ENCODE measurements around the gene ZFAND2B. TPM values are rescaled to one million over a fixed set of nuclear protein-coding genes. Genes with fewer than 3 reads are reported as not detected.

Gene ZFAND2B
- total and polyA plus RNA-seq, 2 experiments from 2014 or later, result 16.3 to 30.0 TPM

DNA sequence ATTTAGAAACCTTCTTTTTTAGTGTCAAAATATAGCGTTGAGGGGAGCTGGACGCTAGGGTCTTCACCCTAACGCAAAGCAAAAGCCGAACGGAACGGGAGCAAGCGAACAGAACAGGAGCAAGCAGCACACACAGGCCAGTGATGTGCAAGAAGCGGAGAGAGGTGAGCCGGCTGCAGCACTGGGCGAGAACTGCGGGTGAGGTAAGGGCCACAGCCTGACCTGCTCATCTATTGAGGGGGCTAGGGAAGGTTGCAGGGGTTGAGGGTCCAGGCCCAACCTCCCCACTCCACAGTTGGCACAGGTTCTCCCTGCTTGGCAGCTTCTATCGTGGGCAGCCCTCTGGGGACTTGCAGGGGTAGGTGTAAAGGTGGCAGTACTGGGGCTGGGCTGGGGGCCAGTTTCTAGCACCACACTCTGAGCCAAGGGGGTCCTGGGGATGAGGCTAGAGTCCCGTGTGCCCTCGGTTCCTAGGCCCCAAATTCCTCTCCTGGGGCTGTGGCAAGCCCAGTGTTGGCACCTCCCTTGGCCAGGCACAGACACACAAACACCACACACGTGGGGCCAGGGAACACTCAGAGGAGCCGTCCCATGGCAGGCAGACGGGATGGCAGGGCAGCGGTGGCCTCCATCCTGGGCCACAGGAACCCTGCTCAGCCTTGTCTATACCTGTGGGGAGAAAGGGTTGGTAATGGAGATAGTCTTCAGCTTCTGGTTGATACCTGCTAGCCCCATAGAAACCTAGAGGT is 13.4 kb downstream of the ZFAND2B start (continued):
- TF ChIP-seq, protein P1, sequence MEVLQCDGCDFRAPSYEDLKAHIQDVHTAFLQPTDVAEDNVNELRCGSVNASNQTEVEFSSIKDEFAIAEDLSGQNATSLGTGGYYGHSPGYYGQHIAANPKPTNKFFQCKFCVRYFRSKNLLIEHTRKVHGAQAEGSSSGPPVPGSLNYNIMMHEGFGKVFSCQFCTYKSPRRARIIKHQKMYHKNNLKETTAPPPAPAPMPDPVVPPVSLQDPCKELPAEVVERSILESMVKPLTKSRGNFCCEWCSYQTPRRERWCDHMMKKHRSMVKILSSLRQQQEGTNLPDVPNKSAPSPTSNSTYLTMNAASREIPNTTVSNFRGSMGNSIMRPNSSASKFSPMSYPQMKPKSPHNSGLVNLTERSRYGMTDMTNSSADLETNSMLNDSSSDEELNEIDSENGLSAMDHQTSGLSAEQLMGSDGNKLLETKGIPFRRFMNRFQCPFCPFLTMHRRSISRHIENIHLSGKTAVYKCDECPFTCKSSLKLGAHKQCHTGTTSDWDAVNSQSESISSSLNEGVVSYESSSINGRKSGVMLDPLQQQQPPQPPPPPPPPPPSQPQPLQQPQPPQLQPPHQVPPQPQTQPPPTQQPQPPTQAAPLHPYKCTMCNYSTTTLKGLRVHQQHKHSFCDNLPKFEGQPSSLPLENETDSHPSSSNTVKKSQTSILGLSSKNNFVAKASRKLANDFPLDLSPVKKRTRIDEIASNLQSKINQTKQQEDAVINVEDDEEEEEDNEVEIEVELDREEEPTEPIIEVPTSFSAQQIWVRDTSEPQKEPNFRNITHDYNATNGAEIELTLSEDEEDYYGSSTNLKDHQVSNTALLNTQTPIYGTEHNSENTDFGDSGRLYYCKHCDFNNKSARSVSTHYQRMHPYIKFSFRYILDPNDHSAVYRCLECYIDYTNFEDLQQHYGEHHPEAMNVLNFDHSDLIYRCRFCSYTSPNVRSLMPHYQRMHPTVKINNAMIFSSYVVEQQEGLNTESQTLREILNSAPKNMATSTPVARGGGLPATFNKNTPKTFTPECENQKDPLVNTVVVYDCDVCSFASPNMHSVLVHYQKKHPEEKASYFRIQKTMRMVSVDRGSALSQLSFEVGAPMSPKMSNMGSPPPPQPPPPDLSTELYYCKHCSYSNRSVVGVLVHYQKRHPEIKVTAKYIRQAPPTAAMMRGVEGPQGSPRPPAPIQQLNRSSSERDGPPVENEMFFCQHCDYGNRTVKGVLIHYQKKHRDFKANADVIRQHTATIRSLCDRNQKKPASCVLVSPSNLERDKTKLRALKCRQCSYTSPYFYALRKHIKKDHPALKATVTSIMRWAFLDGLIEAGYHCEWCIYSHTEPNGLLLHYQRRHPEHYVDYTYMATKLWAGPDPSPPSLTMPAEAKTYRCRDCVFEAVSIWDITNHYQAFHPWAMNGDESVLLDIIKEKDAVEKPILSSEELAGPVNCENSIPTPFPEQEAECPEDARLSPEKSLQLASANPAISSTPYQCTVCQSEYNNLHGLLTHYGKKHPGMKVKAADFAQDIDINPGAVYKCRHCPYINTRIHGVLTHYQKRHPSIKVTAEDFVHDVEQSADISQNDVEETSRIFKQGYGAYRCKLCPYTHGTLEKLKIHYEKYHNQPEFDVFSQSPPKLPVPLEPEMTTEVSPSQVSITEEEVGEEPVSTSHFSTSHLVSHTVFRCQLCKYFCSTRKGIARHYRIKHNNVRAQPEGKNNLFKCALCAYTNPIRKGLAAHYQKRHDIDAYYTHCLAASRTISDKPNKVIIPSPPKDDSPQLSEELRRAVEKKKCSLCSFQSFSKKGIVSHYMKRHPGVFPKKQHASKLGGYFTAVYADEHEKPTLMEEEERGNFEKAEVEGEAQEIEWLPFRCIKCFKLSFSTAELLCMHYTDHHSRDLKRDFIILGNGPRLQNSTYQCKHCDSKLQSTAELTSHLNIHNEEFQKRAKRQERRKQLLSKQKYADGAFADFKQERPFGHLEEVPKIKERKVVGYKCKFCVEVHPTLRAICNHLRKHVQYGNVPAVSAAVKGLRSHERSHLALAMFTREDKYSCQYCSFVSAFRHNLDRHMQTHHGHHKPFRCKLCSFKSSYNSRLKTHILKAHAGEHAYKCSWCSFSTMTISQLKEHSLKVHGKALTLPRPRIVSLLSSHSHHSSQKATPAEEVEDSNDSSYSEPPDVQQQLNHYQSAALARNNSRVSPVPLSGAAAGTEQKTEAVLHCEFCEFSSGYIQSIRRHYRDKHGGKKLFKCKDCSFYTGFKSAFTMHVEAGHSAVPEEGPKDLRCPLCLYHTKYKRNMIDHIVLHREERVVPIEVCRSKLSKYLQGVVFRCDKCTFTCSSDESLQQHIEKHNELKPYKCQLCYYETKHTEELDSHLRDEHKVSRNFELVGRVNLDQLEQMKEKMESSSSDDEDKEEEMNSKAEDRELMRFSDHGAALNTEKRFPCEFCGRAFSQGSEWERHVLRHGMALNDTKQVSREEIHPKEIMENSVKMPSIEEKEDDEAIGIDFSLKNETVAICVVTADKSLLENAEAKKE (CRISPR knock-in tag; IDR thresholded peaks at IDR 0.05), result no peak
- TF ChIP-seq EZH2phosphoT487 (IDR thresholded peaks at IDR 0.05; ENCODE audit: unreplicated experiment), result no peak

DNA sequence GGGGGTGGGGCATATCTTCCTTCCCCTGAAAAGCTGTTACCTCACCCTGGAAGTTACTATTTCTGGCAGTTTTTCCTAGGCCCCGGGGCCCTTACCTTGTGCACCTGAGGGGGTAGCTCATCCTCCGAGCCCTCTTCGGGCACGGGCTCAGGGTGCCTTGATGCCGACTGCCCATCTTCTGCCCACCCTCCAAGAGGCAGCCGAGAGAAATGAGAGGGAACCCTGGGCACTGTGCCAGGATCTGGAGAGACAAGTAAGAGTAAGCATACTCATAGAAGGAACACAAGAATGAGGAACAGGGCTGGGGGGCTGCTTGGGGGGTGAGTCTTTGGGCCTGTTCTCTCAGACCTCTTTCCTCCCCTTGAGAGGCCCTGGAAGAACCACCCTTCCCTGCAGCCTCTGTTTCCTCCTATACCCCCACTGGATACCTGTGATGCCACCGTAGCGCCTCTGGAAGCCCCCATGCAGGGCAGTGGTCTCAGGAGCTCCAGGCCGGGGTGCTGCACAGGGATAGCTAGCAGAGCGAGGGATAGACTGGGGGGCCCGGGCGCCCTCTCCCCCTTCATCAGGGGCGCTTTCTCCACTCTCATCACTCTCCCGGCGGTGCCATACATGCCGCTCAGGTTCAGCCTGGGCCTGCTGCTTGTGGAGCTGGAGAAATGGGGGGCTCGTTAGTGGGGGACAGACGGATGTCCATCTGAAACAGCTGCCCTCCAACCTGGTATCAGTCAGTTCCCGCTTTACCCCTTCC is 14.2 kb downstream of the ZFAND2B start:
- H3K9me2 ChIP-seq (ENCODE audit: insufficient read depth), result no peaks in the 10 kb centered on the region
- peaks cover 9% of the 10 kb centered on the region; the same call in 1 of the 2 replicates for H3F3A ChIP-seq (replicated peaks; ENCODE audit: low read depth)
- H3K79me2 ChIP-seq (replicated peaks; ENCODE audit: insufficient read depth), result no peaks in the 10 kb centered on the region
- H3K27me3 ChIP-seq (ENCODE audit: insufficient read depth), result no peaks in the 10 kb centered on the region
- no peak overlapping the region for H3K4me2 ChIP-seq
- H2AFZ ChIP-seq, result no peak overlapping the region
- H4K20me1 ChIP-seq (replicated peaks; ENCODE audit: insufficient read depth), result no peaks in the 10 kb centered on the region; the same call in 1 of the 2 replicates
- no peaks in the 10 kb centered on the region for H3K9me3 Mint-ChIP-seq
- H3K27ac ChIP-seq (ENCODE audit: low read depth), result no peak overlapping the region
- H3K4me1 ChIP-seq (ENCODE audit: insufficient read depth), result peaks cover 17% of the 10 kb centered on the region
- peaks cover 5% of the 10 kb centered on the region; the same call in 1 of the 2 replicates for H3K36me3 ChIP-seq (ENCODE audit: insufficient read depth)
- H3K4me3 Mint-ChIP-seq, result no peak overlapping the region
- H3K4me3 ChIP-seq, result no peak overlapping the region
- DNase-seq (ENCODE audit: low spot score) (no peak), ATAC-seq (no peak)
- no peak overlapping the region for H3K27ac Mint-ChIP-seq
- H3K36me3 Mint-ChIP-seq (ENCODE audit: low read depth), result peaks cover 50% of the 10 kb centered on the region
- peaks cover 21% of the 10 kb centered on the region for H3K4me1 Mint-ChIP-seq
- peaks cover 15% of the 10 kb centered on the region for H3K27me3 Mint-ChIP-seq (ENCODE audit: insufficient read depth, low read depth, poor library complexity)
- TF ChIP-seq, protein P1 (CRISPR knock-in tag; IDR thresholded peaks at IDR 0.05), result no peak

All from GM23338 (cell line).